HFFc6 (cell line): ENCODE results near the gene GLT8D1. TPM values are rescaled to one million over a fixed set of nuclear protein-coding genes. Genes with fewer than 3 reads are reported as not detected.

ENCODE experiments used
- DNase-seq: peaks from one replicate; pipeline ENCODE4 v3.0.0-alpha.2; 2018
- H3K27ac Mint-ChIP-seq: 2 replicates; pipeline ENCODE4 v1.8.0; 2020; ENCODE audit warnings: mild to moderate bottlenecking, mixed read lengths
- H3K27me3 Mint-ChIP-seq: 2 replicates; pipeline ENCODE4 v1.8.0; 2021; ENCODE audit warnings: mild to moderate bottlenecking, moderate library complexity, mixed read lengths; ENCODE audit not compliant: insufficient read depth
- H3K36me3 Mint-ChIP-seq: 2 replicates; pipeline ENCODE4 v1.8.0; 2021; ENCODE audit warnings: low read depth, mixed read lengths
- H3K4me1 Mint-ChIP-seq: 2 replicates; pipeline ENCODE4 v1.8.0; 2020; ENCODE audit warnings: low read depth, mixed read lengths
- H3K4me3 Mint-ChIP-seq: 2 replicates; pipeline ENCODE4 v1.8.0; 2020; ENCODE audit warnings: mild to moderate bottlenecking, moderate library complexity, mixed read lengths
- H3K9me3 Mint-ChIP-seq: 2 replicates; pipeline ENCODE4 v1.8.0; 2020; ENCODE audit warnings: mild to moderate bottlenecking, mixed read lengths
- long read RNA-seq: library from polyadenylated mRNA; unstranded; transcript quantifications from one replicate; pipeline ENCODE4 v2.0.0, GENCODE V29; 2019
- total RNA-seq, 6 experiments: library from RNA; stranded (reverse); fragmentation: NEBNext Ultra II Directional; extraction: Animal tissue kit (Norgen Biotek cat#: 25700); gene quantifications; 2 replicates in 1 of 6; 3 replicates in 5 of 6; pipeline ENCODE4 v1.2.3, GENCODE V29; 2021
- TF ChIP-seq, protein P1 (sequence below): fragments of 200-600 bp; sonication (generic); IDR thresholded peaks from 2 replicates; pipeline ENCODE4 v1.5.0; 2021; ENCODE audit warnings: antibody characterized with exemption, mild to moderate bottlenecking

Gene GLT8D1
- 10 to 100 TPM; 72.6 to 90.9 (median 88.5) TPM for total RNA-seq
- long read RNA-seq, transcript GLT8D1-201 (10 exons, 1,849 nt): major isoform, 32 of 113 reads
- long read RNA-seq, partial matches to known transcripts: 8 of 113 reads
- long read RNA-seq, other reads (novel, unspliced or antisense): 73 of 113 reads

GRCh38 chr3:52705688-52706686 lies at the start of gene GLT8D1, which contains the start of gene SPCS1:
Gene GLT8D1, minus strand, starts transcription at chr3:52705791. Its CDS starts 5,331 bp downstream, at chr3:52700460.
Gene SPCS1, plus strand, starts transcription at chr3:52706106. Its CDS starts 141 bp downstream, at chr3:52706247.
- peak within 1 kb of the TSS; percentile 98 for H3K4me3 Mint-ChIP-seq
- peaks cover 32% of the 10 kb centered on the region for H3K36me3 Mint-ChIP-seq
- no peaks in the 10 kb centered on the region for H3K9me3 Mint-ChIP-seq
- TF ChIP-seq, protein P1, sequence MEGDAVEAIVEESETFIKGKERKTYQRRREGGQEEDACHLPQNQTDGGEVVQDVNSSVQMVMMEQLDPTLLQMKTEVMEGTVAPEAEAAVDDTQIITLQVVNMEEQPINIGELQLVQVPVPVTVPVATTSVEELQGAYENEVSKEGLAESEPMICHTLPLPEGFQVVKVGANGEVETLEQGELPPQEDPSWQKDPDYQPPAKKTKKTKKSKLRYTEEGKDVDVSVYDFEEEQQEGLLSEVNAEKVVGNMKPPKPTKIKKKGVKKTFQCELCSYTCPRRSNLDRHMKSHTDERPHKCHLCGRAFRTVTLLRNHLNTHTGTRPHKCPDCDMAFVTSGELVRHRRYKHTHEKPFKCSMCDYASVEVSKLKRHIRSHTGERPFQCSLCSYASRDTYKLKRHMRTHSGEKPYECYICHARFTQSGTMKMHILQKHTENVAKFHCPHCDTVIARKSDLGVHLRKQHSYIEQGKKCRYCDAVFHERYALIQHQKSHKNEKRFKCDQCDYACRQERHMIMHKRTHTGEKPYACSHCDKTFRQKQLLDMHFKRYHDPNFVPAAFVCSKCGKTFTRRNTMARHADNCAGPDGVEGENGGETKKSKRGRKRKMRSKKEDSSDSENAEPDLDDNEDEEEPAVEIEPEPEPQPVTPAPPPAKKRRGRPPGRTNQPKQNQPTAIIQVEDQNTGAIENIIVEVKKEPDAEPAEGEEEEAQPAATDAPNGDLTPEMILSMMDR: 0 out of 2 replicates have a peak, but pooled peaks have one; percentile 3
- peak within 1 kb of the TSS; percentile 98 for H3K27ac Mint-ChIP-seq
- peaks cover 26% of the 10 kb centered on the region for H3K4me1 Mint-ChIP-seq
- H3K27me3 Mint-ChIP-seq: peaks cover 5% of the 10 kb centered on the region; the same call in 1 of the 2 replicates
- peak; percentile 62 for DNase-seq

DNA sequence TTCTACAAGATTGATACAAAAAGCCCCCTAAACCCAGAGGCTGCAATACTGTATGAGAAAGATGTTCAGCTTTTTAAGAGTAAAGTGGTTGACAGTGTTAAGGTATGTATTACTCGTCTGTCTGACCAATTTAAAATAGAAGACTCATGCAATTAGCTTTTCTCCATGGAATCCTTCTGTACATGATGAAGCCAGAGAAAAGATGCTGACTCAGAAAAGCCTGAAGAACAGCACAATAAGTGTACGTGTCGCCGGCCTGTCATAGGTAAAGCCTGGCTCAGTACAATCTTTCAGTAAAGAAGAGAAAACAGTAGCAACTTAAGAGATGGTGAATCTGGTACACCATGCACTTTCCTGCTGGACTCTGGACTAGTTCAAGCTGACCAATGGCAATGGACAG lies 48.8 kb upstream of the GLT8D1 start:
- TF ChIP-seq, protein P1: no peak
- H3K4me3 Mint-ChIP-seq: no peak overlapping the region
- no peaks in the 10 kb centered on the region for H3K9me3 Mint-ChIP-seq
- H3K4me1 Mint-ChIP-seq: peaks cover 15% of the 10 kb centered on the region
- H3K27ac Mint-ChIP-seq: no peak overlapping the region
- DNase-seq: no peak
- peaks cover 34% of the 10 kb centered on the region for H3K36me3 Mint-ChIP-seq
- H3K27me3 Mint-ChIP-seq: no peaks in the 10 kb centered on the region; the same call in none of the 2 replicates

GRCh38 chr3:52752045-52752660 lies 46.6 kb upstream of the GLT8D1 start:
- no peak for DNase-seq
- no peak overlapping the region for H3K4me3 Mint-ChIP-seq
- H3K9me3 Mint-ChIP-seq: no peaks in the 10 kb centered on the region
- peak overlapping the region; percentile 81 for H3K27ac Mint-ChIP-seq
- H3K36me3 Mint-ChIP-seq: peaks cover 37% of the 10 kb centered on the region
- H3K4me1 Mint-ChIP-seq: peaks cover 15% of the 10 kb centered on the region
- TF ChIP-seq, protein P1: no peak
- no peaks in the 10 kb centered on the region; the same call in none of the 2 replicates for H3K27me3 Mint-ChIP-seq

DNA sequence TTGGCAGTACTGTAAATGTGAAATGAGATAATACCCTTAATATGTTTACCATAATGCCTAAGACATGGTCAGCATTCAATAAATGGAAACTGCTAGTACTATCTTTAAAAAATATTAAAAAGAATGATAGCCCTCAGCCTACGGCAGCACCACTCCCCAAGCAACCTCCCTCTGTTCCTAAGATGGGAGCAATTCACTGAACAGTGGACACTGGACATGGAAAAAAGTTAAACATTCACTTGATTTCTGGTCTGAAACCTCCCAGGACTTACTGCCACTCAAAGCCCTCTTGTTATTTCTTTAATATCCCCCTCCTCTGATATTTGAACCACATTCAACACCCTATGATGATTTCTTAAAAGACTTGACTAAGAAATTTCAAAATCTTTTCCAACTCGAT lies 38.1 kb upstream of the GLT8D1 start:
- DNase-seq: no peak
- H3K4me1 Mint-ChIP-seq: no peaks in the 10 kb centered on the region
- TF ChIP-seq, protein P1: no peak
- no peak overlapping the region for H3K4me3 Mint-ChIP-seq
- H3K27ac Mint-ChIP-seq: no peak overlapping the region
- peaks cover 1% of the 10 kb centered on the region; the same call in 1 of the 2 replicates for H3K27me3 Mint-ChIP-seq
- H3K36me3 Mint-ChIP-seq: peaks cover 23% of the 10 kb centered on the region; the same call in 1 of the 2 replicates
- H3K9me3 Mint-ChIP-seq: no peaks in the 10 kb centered on the region

DNA sequence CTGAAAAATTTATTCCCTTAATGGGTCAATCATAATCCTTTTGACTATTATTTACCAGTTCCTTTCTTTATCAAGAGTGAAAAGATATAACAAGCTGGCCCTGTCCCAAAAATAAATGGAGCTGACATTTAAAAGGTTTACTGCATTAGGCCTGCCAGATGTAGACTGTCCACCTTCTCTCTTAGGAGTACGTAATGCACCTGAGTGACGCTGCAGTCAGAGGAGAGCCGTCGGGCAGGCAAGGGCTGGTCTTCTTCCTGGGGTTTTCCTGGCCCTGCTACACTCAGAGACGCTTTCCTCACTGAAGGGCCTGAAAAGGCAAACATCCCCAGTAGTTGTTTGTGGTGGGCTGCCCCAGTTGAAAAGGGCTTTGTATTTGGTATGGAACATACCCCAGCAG lies 37.6 kb upstream of the GLT8D1 start:
- peaks cover 1% of the 10 kb centered on the region; the same call in 1 of the 2 replicates for H3K27me3 Mint-ChIP-seq
- no peaks in the 10 kb centered on the region for H3K9me3 Mint-ChIP-seq
- no peak overlapping the region for H3K4me3 Mint-ChIP-seq
- no peak overlapping the region for H3K27ac Mint-ChIP-seq
- TF ChIP-seq, protein P1: no peak
- H3K36me3 Mint-ChIP-seq: peaks cover 18% of the 10 kb centered on the region; the same call in 1 of the 2 replicates
- no peak for DNase-seq
- no peaks in the 10 kb centered on the region for H3K4me1 Mint-ChIP-seq
